Esophagus muscularis mucosa (tissue), 3 donors: ENCODE results near the gene RPS21.

ENCODE experiments used
- CTCF ChIP-seq, 3 experiments: fragments of 200-600 bp in 2 of 3; fragments of 450-650 bp in 1 of 3; sonication (generic) in 2 of 3; IDR thresholded peaks; one replicate each; pipeline ENCODE4 v1.5.1; 2017 to 2019; ENCODE audit warnings: antibody characterized with exemption in 3 of 3, mild to moderate bottlenecking in 2 of 3, moderate library complexity in 1 of 3
- POLR2AphosphoS5 ChIP-seq, 2 donors: sonication (generic); formaldehyde crosslinking; IDR thresholded peaks; one replicate each; pipeline ENCODE4 v1.6.1; 2017; ENCODE audit warnings: antibody characterized with exemption in 2 of 2

- no peak for TF ChIP-seq POLR2AphosphoS5 (IDR thresholded peaks at IDR 0.05)
- TF ChIP-seq CTCF (IDR thresholded peaks at IDR 0.05), result no peak
Observed at GRCh38 chr20:62359043-62359490, 27.8 kb upstream of the RPS21 start.
